Naive thymus-derived CD4-positive, alpha-beta T cell (primary cell): ENCODE data around the gene PRMT5. TPM values are rescaled to one million over a fixed set of nuclear protein-coding genes. Genes with fewer than 3 reads are reported as not detected.
A peak's percentile ranks its signal among the peaks of the same experiment; 100 is the strongest.

Experiments used
- ATAC-seq: fragments of 150-1000 bp; cut with Tn5 transposase; 2 replicates; pipeline ENCODE4 v1.10.0; 2021; ENCODE audit warnings: mild to moderate bottlenecking, moderate library complexity
- CTCF ChIA-PET: fragments of 350-600 bp; sonication (Branson Sonifier 250); formaldehyde crosslinking; loops from one replicate; lab custom pipeline; 2021; ENCODE audit warnings: antibody characterized with exemption; lab: Charles Lee
- POLR2A ChIA-PET: fragments of 350-600 bp; sonication (Branson Sonifier 250); formaldehyde crosslinking; loops from one replicate; lab custom pipeline; 2021; ENCODE audit warnings: antibody characterized with exemption, inconsistent platforms; lab: Charles Lee
- DNase-seq, 9 donors: peaks; one replicate each; pipeline versions ENCODE4 v3.0.0 to v3.0.0-alpha.2; 2020 to 2022; ENCODE audit warnings: mixed read lengths in 1 of 9
- H3K27ac ChIP-seq: one replicate; pipeline ENCODE4 v1.7.0; 2013; ENCODE audit warnings: mild to moderate bottlenecking, low read depth, low read length, moderate library complexity
- H3K27me3 ChIP-seq, 2 donors: one replicate each; pipeline ENCODE4 v1.7.0; 2013; ENCODE audit warnings: low read length in 2 of 2, mild to moderate bottlenecking in 2 of 2, moderate library complexity in 2 of 2; ENCODE audit not compliant: control insufficient read depth in 2 of 2, insufficient read depth in 2 of 2
- H3K36me3 ChIP-seq, 3 experiments: 1 replicate in 2 of 3; 2 replicates in 1 of 3; pipeline ENCODE4 v1.7.0; 2013; ENCODE audit warnings: low read length in 3 of 3, mild to moderate bottlenecking in 3 of 3, moderate library complexity in 1 of 3; ENCODE audit not compliant: insufficient read depth in 3 of 3, control insufficient read depth in 2 of 3
- H3K4me1 ChIP-seq, 2 donors: one replicate each; pipeline ENCODE4 v1.7.0; 2013; ENCODE audit warnings: low read length in 2 of 2, mild to moderate bottlenecking in 2 of 2, moderate library complexity in 1 of 2; ENCODE audit not compliant: control insufficient read depth in 2 of 2, insufficient read depth in 2 of 2
- H3K4me3 ChIP-seq: 2 replicates; pipeline ENCODE4 v1.7.0; 2013; ENCODE audit warnings: mild to moderate bottlenecking, low read length
- H3K9me3 ChIP-seq, 3 experiments: 1 replicate in 2 of 3; 2 replicates in 1 of 3; pipeline ENCODE4 v1.7.0; 2013; ENCODE audit warnings: low read length in 3 of 3; ENCODE audit not compliant: control insufficient read depth in 2 of 3
- H3K27ac Mint-ChIP-seq, 9 donors: one replicate each; pipeline ENCODE4 v1.8.0; 2020 to 2022; ENCODE audit warnings: mixed read lengths in 9 of 9, mild to moderate bottlenecking in 8 of 9, moderate library complexity in 5 of 9, inconsistent platforms in 2 of 9
- H3K27me3 Mint-ChIP-seq, 5 donors: one replicate each; pipeline ENCODE4 v1.8.0; 2021 to 2022; ENCODE audit warnings: mixed read lengths in 5 of 5, mild to moderate bottlenecking in 1 of 5
- H3K36me3 Mint-ChIP-seq, 5 donors: one replicate each; pipeline ENCODE4 v1.8.0; 2020 to 2022; ENCODE audit warnings: mixed read lengths in 5 of 5, mild to moderate bottlenecking in 3 of 5, inconsistent platforms in 1 of 5
- H3K4me1 Mint-ChIP-seq, 7 donors: one replicate each; pipeline ENCODE4 v1.8.0; 2020 to 2022; ENCODE audit warnings: mixed read lengths in 7 of 7, mild to moderate bottlenecking in 3 of 7, inconsistent platforms in 1 of 7
- H3K4me3 Mint-ChIP-seq, 10 donors: one replicate each; pipeline ENCODE4 v1.8.0; 2020 to 2022; ENCODE audit warnings: mild to moderate bottlenecking in 10 of 10, mixed read lengths in 10 of 10, moderate library complexity in 6 of 10, inconsistent platforms in 2 of 10
- H3K9me3 Mint-ChIP-seq, 11 donors: one replicate each; pipeline ENCODE4 v1.8.0; 2020 to 2022; ENCODE audit warnings: mixed read lengths in 11 of 11, mild to moderate bottlenecking in 4 of 11, inconsistent platforms in 1 of 11, moderate library complexity in 1 of 11
- intact Hi-C, 2 donors: fragments of 100-400 bp; cut with micrococcal nuclease; formaldehyde crosslinking; loops; one replicate each; pipeline ENCODE4 v1.15.1; 2023
- polyA plus RNA-seq, 2 donors: library from polyadenylated mRNA; unstranded; fragments of 300-500 nt; fragmentation: Illumina TruSeq; gene quantifications; one replicate each; pipeline ENCODE4 v1.2.3, GENCODE V29; 2021
- total RNA-seq, 6 experiments: library from RNA in 5 of 6; stranded (reverse) in 5 of 6; gene quantifications; 1 replicate in 5 of 6; 2 replicates in 1 of 6; pipeline ENCODE4 v1.2.3 and lab custom pipeline; 2021 to 2026

PRMT5 gene
- total and polyA plus RNA-seq, 7 experiments from 2014 or later = 24.9 to 82.8 (median 36.3) TPM

DNA sequence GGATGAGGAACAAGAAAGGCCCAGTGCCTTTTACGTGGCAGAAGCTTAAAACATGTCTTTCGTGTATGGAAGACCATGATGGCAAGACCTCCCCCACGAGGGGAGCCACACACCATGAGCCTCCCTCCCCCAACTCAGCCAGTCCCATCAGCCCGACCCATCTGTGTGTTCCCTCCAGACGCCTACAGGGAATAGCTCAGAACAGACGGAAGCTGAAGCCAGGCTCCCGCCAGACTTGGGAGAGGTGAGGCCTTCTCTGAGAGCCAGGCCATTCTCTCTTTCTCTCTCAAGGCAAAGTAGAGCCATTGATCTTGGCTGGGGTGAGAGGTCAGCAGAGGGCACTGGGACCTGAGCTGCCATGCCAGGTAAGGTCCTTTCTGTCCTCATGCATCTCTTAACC lies 36.7 kb downstream of the PRMT5 start:
- intact Hi-C loops = no loop called here
- no peaks in the 10 kb centered on the region for H3K9me3 ChIP-seq
- Mint-ChIP-seq H3K27ac (no peak overlapping the region), H3K4me1 (peaks cover 21 to 31% (median 24%) of the 10 kb centered on the region in 7 donors), H3K4me3 (no peak overlapping the region), H3K9me3 (no peaks in the 10 kb centered on the region), H3K27me3 (no peaks in the 10 kb centered on the region), H3K36me3 (peaks cover 0 to 15% (median 12%) of the 10 kb centered on the region in 5 donors)
- H3K4me3 ChIP-seq = no peak overlapping the region
- DNase-seq (no peak), ATAC-seq (no peak)
- ChIA-PET POLR2A (no interaction called here), CTCF (interaction anchor here (1.4 to 1.7 kb wide), 3 partner anchors 10 to 20 kb away, joined by 3 to 6 read pairs (median 3); no protein-coding TSS in a partner anchor)
- H3K27me3 ChIP-seq = no peaks in the 10 kb centered on the region
- H3K36me3 ChIP-seq = peaks cover 0 to 3% (median 0%) of the 10 kb centered on the region in 3 experiments
- H3K4me1 ChIP-seq = peaks cover 10 to 25% of the 10 kb centered on the region in 2 donors
- no peak overlapping the region for H3K27ac ChIP-seq

DNA sequence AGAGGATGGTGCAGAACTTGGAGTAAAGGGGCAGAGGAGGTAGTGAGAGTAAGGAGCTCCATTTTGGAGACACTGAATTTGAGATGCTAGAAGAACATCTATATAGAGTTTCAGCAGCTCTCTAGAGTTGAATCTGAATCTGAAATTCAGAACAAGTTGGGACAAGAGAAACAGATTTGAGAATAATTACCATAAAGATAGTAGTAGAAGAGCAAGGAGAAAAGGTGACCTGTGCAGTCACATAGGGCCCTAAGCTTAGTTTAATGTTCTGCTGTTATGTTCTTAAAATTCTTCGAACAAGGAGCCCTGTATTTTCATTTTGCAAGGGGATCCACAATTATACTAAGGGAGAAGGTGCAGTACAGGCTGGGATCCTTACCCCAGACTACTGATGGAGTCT lies 38.8 kb downstream of the PRMT5 start:
- Mint-ChIP-seq H3K27ac (peak overlapping the region in 6 of 9 donors; percentile 3 to 96 (median 43)), H3K9me3 (no peaks in the 10 kb centered on the region), H3K27me3 (peaks cover 0 to 11% (median 0%) of the 10 kb centered on the region in 5 donors), H3K36me3 (peaks cover 0 to 15% (median 12%) of the 10 kb centered on the region in 5 donors), H3K4me1 (peaks cover 29 to 47% (median 39%) of the 10 kb centered on the region in 7 donors), H3K4me3 (peak overlapping the region in 5 of 10 donors; percentile 1 to 100 (median 61))
- POLR2A ChIA-PET = interaction anchor here (0.6 to 10.6 kb wide), 10 partner anchors 10 to 344 kb away, joined by 3 to 145 read pairs (median 3); partner anchors contain the start of genes LRP10 and RBM23
- CTCF ChIA-PET = interaction anchor here (0.9 to 3.9 kb wide), 3 partner anchors 9 to 38 kb away, joined by 3 to 18 read pairs (median 4); no protein-coding TSS in a partner anchor
- no peak for ATAC-seq
- intact Hi-C loops = no loop called here
- Histone ChIP-seq H3K27ac (no peak overlapping the region), H3K36me3 (no peaks in the 10 kb centered on the region), H3K9me3 (no peaks in the 10 kb centered on the region), H3K27me3 (no peaks in the 10 kb centered on the region), H3K4me1 (peaks cover 21 to 40% of the 10 kb centered on the region in 2 donors), H3K4me3 (no peak overlapping the region)
- no peak for DNase-seq

DNA sequence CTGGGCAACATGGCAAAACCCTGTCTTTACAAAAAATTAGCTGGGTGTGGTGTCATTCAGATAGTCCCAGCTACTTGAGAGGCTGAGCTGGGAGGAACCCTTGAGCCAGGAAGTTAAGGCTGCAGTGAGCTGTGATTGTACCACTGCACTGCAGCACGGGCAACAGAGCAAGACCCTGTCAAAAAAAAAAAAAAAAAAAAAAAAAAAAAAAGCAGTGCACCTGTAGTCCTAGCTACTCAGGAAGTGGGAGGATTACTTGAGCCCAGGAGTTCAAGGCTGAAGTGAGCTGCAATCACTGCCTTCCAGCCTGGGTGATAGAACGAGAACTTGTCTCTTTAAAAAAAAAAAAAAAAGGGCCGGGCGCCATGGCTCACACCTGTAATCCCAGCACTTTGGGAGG lies 40.5 kb downstream of the PRMT5 start:
- ATAC-seq (no peak), DNase-seq (peak in 5 of 9 donors; percentile 14 to 48 (median 29))
- Histone ChIP-seq H3K27me3 (no peaks in the 10 kb centered on the region), H3K4me1 (peaks cover 21 to 47% of the 10 kb centered on the region in 2 donors), H3K4me3 (peak overlapping the region; percentile 77), H3K36me3 (no peaks in the 10 kb centered on the region), H3K9me3 (no peaks in the 10 kb centered on the region), H3K27ac (peak overlapping the region; percentile 75)
- peak overlapping the region; percentile 33 to 100 (median 92) for H3K4me3 Mint-ChIP-seq
- intact Hi-C loops = loop anchor here (1.0 to 5.0 kb wide), 2 partner anchors 31 to 61 kb away; partner anchors contain the start of genes MRPL52 (in 1 of the 2) and RBM23 (in 1 of the 2)
- peaks cover 34 to 61% (median 53%) of the 10 kb centered on the region in 7 donors for H3K4me1 Mint-ChIP-seq
- ChIA-PET POLR2A (interaction anchor here (0.7 to 10.6 kb wide), 9 partner anchors 8 to 1046 kb away, joined by 3 to 145 read pairs (median 5); partner anchors contain the start of genes DAD1, LRP10 and RBM23), CTCF (interaction anchor here (0.6 to 8.0 kb wide), 13 partner anchors 8 to 944 kb away, joined by 3 to 75 read pairs (median 5); partner anchors contain the start of genes LRP10 and RBM23)
- no peaks in the 10 kb centered on the region for H3K9me3 Mint-ChIP-seq
- peaks cover 0 to 15% (median 8%) of the 10 kb centered on the region in 5 donors for H3K36me3 Mint-ChIP-seq
- peak overlapping the region; percentile 42 to 98 (median 96) for H3K27ac Mint-ChIP-seq
- H3K27me3 Mint-ChIP-seq = peaks cover 0 to 16% (median 0%) of the 10 kb centered on the region in 5 donors

DNA sequence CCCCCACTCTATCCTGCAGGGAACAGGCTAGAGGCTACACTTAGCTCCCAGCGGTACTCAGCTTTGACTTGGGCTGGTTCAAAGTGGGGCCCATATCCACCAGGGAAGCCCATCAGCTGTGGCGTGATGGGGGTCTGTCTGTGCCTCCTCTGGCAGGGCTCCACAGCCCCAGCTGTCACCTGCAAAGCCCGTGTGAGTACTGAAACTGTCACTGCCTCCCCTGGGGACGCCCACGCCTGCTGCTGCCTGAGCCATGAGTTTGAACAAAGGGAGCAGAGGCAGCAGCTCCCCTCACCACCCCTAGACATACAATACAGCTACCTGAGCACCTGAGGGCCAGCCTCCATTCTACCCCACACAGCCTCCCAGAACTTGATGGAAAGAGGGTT lies 41.2 kb downstream of the PRMT5 start:
- H3K9me3 ChIP-seq = no peaks in the 10 kb centered on the region
- Mint-ChIP-seq H3K27ac (peak overlapping the region; percentile 85 to 98 (median 96)), H3K4me3 (peak overlapping the region; percentile 88 to 100 (median 92)), H3K27me3 (peaks cover 0 to 19% (median 0%) of the 10 kb centered on the region in 5 donors), H3K9me3 (no peaks in the 10 kb centered on the region), H3K4me1 (peaks cover 37 to 68% (median 59%) of the 10 kb centered on the region in 7 donors), H3K36me3 (peaks cover 0 to 10% (median 6%) of the 10 kb centered on the region in 5 donors)
- CTCF ChIA-PET = interaction anchor here (0.7 to 8.0 kb wide), 5 partner anchors 12 to 409 kb away, joined by 3 to 75 read pairs (median 8); partner anchors contain the start of genes LRP10 and RBM23
- intact Hi-C loops = loop anchor here (1.0 to 5.0 kb wide), 6 partner anchors 12 to 122 kb away; partner anchors contain the start of genes RBM23 (in 2 of the 2), LRP10 (in 1 of the 2), MRPL52 (in 1 of the 2) and OXA1L (in 1 of the 2)
- peak overlapping the region; percentile 77 for H3K4me3 ChIP-seq
- H3K4me1 ChIP-seq = peaks cover 21 to 53% of the 10 kb centered on the region in 2 donors
- peak overlapping the region; percentile 75 for H3K27ac ChIP-seq
- peak; percentile 18 for ATAC-seq
- no peaks in the 10 kb centered on the region for H3K36me3 ChIP-seq
- H3K27me3 ChIP-seq = no peaks in the 10 kb centered on the region
- DNase-seq = peak in 6 of 9 donors; percentile 28 to 53 (median 42)
- POLR2A ChIA-PET = interaction anchor here (1.2 to 10.6 kb wide), 7 partner anchors 8 to 299 kb away, joined by 3 to 145 read pairs (median 5); partner anchors contain the start of genes DAD1, LRP10 and RBM23

DNA sequence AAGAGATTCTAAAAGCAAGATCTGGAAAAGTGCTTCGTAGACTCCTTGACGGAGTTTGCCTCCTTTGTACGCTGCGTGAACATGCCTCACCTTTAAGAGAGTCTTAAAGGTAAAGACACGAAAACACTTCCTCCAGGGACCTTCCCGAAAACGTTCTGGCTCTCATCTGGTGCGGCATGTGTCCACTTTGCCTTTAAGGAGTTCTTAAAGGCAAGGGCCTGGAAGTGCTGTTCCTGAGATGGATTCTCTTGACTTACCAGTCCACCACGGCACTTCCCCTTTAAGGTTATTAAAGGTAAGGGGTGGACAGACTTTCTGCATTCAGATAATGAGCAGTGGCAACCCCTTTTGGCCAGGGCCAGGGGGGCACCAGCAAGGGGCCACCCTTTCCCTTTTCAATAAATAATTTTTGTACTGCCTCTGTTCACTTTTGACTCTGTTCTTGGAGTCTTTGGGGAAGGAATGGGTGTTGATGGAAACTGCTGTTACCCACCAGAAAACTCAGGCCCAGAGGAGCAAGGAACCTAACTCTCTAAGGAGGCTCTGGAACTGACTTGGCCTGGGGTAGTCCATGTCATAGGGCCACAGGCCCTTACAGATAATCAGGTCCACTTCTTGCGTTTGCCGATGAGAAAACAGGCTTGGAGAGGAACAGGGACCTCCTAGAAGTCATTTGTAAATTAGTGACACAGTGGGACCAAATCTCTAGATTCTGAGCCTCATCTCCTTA lies 41.8 kb downstream of the PRMT5 start:
- intact Hi-C loops = loop anchor here (1.0 to 5.0 kb wide), 6 partner anchors 13 to 121 kb away; partner anchors contain the start of genes LRP10 (in 1 of the 2), MRPL52 (in 1 of the 2), OXA1L (in 1 of the 2) and PRMT5 (in 1 of the 2)
- no peaks in the 10 kb centered on the region for H3K36me3 ChIP-seq
- POLR2A ChIA-PET = interaction anchor here (1.2 to 10.6 kb wide), 8 partner anchors 9 to 317 kb away, joined by 3 to 145 read pairs (median 4); partner anchors contain the start of genes DAD1, LRP10 and PRMT5
- Mint-ChIP-seq H3K4me3 (peak overlapping the region; percentile 88 to 100 (median 92)), H3K4me1 (peaks cover 37 to 72% (median 65%) of the 10 kb centered on the region in 7 donors), H3K36me3 (peaks cover 0 to 10% (median 5%) of the 10 kb centered on the region in 5 donors), H3K27ac (peak overlapping the region; percentile 85 to 98 (median 96)), H3K9me3 (no peaks in the 10 kb centered on the region), H3K27me3 (peaks cover 0 to 21% (median 0%) of the 10 kb centered on the region in 5 donors)
- peak in 6 of 9 donors; percentile 6 to 56 (median 41) for DNase-seq
- ATAC-seq = peak; percentile 47
- H3K27me3 ChIP-seq = no peaks in the 10 kb centered on the region
- CTCF ChIA-PET = interaction anchor here (0.7 to 8.0 kb wide), 6 partner anchors 15 to 408 kb away, joined by 3 to 75 read pairs (median 9); partner anchors contain the start of genes LRP10 and RBM23
- H3K4me1 ChIP-seq = peaks cover 21 to 53% of the 10 kb centered on the region in 2 donors
- peak overlapping the region; percentile 75 for H3K27ac ChIP-seq
- peak overlapping the region; percentile 77 for H3K4me3 ChIP-seq
- H3K9me3 ChIP-seq = no peaks in the 10 kb centered on the region
